Fibroblast of the aortic adventitia (primary cell): Measurements from ENCODE around the gene SLC2A5. TPM values are rescaled to one million over a fixed set of nuclear protein-coding genes. Genes with fewer than 3 reads are reported as not detected.

ENCODE experiments used
- DNase-seq: peaks from one replicate; pipeline ENCODE4 v3.0.0-alpha.2; 2010; ENCODE audit warnings: low read depth
- H3K4me3 ChIP-seq: 2 replicates; pipeline ENCODE4 v1.5.1; 2011; ENCODE audit warnings: low read depth, mild to moderate bottlenecking, control low read depth, low read length, moderate library complexity
- total RNA-seq: library from RNA; depleted of rRNA; stranded (reverse); fragments of >200 nt; gene quantifications from 2 replicates; pipeline ENCODE4 v1.2.3, GENCODE V29; 2012; ENCODE audit warnings: low replicate concordance
- TF ChIP-seq, protein P1 (sequence below): IDR thresholded peaks from 2 replicates; pipeline ENCODE4 v1.5.1; 2011; ENCODE audit warnings: mild to moderate bottlenecking, low read length, control low read depth, inconsistent platforms; ENCODE audit not compliant: insufficient read depth

The SLC2A5 gene
- total RNA-seq, 1 donor = 0.90 TPM

DNA sequence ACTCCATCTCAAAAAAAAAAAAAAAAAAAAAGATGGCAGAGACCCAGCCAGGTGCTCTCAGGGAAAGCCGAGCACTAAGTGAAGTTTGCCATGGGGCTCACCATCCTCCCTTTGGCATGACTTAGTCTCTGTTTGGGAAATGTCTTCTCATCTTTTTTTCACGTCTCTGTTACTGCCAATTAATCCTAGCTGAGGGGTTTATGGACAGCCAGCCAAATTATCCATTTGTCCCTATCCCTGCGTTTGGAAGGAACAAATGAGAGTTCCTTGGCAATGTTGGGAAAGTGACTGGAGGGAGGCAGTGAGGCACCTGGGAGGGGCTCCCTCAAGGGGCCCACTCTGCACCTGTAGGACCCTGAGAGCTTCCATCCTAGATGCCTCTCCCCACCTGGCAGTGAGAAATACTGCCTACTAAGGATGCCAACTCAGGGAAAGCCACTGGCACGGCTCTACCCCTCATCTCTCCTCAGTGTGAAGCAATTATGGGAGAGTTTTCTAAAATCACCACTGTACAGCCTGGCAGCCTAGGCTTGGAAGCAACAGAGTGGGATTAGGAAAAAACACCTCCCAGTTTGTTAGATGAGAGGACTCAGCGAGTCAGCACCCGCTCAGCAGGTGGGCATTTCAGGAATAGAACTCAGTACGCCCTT is 23.4 kb downstream of the SLC2A5 start:
- DNase-seq = no peak
- TF ChIP-seq, protein P1, sequence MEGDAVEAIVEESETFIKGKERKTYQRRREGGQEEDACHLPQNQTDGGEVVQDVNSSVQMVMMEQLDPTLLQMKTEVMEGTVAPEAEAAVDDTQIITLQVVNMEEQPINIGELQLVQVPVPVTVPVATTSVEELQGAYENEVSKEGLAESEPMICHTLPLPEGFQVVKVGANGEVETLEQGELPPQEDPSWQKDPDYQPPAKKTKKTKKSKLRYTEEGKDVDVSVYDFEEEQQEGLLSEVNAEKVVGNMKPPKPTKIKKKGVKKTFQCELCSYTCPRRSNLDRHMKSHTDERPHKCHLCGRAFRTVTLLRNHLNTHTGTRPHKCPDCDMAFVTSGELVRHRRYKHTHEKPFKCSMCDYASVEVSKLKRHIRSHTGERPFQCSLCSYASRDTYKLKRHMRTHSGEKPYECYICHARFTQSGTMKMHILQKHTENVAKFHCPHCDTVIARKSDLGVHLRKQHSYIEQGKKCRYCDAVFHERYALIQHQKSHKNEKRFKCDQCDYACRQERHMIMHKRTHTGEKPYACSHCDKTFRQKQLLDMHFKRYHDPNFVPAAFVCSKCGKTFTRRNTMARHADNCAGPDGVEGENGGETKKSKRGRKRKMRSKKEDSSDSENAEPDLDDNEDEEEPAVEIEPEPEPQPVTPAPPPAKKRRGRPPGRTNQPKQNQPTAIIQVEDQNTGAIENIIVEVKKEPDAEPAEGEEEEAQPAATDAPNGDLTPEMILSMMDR = no peak
- H3K4me3 ChIP-seq = no peak overlapping the region

DNA sequence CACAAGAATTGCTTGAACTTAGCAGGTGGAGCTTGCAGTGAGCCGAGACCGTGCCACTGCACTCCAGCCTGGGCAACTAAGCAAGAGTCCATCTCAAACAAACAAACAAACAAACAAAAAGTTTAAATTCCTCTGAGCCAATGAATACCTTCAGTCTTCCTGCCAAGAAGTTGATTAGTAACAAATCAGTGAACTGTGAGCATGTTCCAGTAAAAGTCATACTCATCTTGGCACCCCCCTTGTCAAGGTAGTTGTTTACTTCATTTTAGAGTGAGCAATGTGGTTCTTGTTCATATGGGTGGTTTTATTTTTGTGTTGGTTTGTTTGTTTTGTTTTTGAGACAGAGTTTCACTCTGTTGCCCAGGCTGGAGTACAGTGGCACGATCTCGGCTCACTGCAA is 25.2 kb downstream of the SLC2A5 start:
- no peak for DNase-seq
- TF ChIP-seq, protein P1 = no peak
- H3K4me3 ChIP-seq = no peak overlapping the region

DNA sequence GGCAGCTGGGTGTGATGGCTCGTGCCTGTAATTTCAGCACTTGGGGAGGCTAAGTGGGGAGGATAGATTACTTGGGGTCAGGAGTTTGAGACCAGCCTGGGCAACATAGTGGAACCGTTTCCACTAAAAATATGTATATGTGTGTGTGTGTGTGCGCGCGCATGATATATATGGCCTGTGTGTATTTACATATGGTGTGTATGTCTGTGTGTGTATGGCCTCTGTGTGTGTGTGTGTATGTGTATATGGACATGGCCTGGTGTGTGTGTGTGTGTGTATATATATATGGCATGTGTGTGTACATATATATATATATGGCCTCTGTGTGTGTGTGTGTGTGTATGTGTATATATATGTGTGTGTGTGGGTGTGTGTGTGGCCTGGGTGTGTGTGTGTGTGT is 27.2 kb downstream of the SLC2A5 start:
- no peak for DNase-seq
- H3K4me3 ChIP-seq = no peak overlapping the region
- TF ChIP-seq, protein P1 = no peak

DNA sequence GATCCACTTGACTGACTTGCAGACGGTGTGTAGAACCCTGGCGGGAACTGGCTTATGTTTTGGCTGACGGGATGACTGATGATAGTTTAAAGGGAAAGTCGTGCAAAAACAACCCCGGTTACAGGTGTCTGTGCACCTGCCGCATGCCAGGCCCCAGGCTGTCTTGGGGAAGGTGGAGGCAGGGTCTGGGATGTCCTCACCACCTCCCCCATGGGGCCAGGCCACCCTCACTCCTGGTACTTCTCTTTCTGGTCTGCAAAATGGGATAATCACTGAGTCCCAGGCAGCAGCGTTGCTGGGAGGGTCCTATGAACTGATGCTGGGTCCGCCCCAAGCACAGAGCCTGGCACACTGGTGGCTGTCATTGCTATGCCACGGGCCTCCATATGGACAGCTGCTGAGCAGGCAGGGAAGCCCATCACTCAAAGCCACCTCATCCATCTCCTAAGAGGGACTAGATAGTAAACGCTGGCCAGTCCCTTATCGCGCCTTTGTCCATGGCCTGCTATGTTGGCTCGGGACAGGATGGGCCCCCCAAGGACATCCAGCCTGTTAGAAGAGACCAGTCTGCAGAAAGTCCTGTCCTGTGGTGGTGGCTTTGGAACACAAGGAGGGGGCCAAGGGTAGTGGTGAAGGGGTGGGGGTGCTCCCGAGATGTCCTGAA is 28.2 kb downstream of the SLC2A5 start:
- TF ChIP-seq, protein P1 = no peak
- no peak overlapping the region for H3K4me3 ChIP-seq
- no peak for DNase-seq

DNA sequence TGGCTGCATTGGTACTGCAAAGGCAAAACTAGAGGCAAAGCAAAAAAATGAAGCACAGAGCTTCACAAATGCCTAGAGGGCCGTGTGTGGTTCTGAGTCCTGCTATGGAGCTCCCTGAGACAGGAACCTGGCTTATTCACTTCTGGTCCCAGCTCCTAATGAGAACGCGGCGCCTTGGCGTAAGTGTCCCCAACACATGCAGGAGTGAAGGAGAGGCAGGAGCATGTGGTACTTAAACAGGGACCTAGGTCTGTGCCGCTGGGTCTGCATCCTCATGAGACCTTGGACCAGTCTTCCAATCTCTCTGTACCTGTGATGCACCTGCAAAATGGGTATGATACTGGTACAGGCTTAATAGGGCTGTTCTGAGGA is 28.8 kb downstream of the SLC2A5 start:
- H3K4me3 ChIP-seq = no peak overlapping the region
- TF ChIP-seq, protein P1 = no peak
- DNase-seq = no peak

DNA sequence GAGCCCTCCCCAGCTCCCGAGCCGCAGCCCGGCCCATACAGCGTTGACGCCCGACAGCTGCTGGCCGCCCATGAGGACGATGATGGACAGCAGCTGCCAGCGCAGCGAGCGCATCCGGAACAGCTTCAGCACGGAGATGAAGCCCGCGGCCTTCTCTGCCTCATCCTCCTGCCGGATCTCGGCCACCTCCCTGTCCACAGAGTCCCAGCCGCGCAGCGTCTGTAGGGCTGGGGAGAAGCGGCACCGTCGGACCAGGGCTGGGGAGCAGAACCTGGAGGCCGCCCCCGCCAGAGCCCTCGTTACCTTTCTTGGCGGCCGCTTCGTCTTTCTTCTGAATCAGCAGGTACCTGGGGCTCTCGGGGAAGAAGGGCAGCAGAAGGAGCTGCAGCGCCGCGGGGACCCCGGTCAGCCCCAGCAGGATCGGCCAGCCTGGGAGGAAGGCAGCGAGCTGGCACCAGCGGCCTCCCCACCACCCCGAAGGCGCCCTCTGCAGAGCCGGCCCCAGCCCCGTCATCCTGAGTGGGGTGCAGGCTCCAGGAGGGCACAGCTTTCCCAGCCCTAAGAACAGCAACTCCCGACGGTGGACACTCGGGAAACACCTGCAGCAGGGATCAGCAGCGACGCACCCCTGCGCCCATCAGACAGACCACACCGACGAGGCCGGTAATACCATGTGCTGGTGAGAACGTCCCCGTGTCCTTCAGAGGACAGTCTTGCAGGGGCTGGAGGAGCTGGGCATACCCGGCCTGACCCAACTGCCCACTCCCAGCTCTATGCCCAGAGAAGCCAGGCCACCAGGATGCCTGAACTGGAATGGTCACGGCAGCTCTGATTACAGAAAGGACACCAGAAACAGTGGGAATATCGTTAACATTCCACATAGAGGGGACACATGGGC is 29.4 kb downstream of the SLC2A5 start:
- TF ChIP-seq, protein P1 = no peak
- no peak overlapping the region for H3K4me3 ChIP-seq
- DNase-seq = no peak
